ENCODE measurements around the gene SREK1IP1. TPM values are rescaled to one million over a fixed set of nuclear protein-coding genes. Genes with fewer than 3 reads are reported as not detected.

Gene SREK1IP1
- total RNA-seq, 4 donors from 2014 or later = 8.4 to 17.7 (median 11.4) TPM

GRCh38 chr5:64784451-64785025, 16.0 kb upstream of the SREK1IP1 start:
- no peak overlapping the region for H3K27ac ChIP-seq
- H3K27me3 ChIP-seq = no peaks in the 10 kb centered on the region
- H3K36me3 ChIP-seq = peaks cover 0 to 31% (median 0%) of the 10 kb centered on the region in 3 donors
- DNase-seq = peak; percentile 13
- WGBS, 2 donors = 3 to 4% methylated on average over 3 of the region's 3 CpGs
- no peaks in the 10 kb centered on the region for H3K9me3 ChIP-seq
- intact Hi-C loops (cut with DNase I) = loop anchor here (5.0 kb wide), 1 partner anchor 147 kb away; no protein-coding TSS in a partner anchor
- TF ChIP-seq POLR2A (IDR thresholded peaks at IDR 0.05) (no peak), CTCF (IDR thresholded peaks at IDR 0.05) (peak; percentile 42 to 84 (median 79))
- no peak overlapping the region for H3K4me3 ChIP-seq
- no peaks in the 10 kb centered on the region for H3K4me1 ChIP-seq

GRCh38 chr5:64775291-64775690, 6.8 kb upstream of the SREK1IP1 start:
- TF ChIP-seq POLR2A (IDR thresholded peaks at IDR 0.05) (no peak), CTCF (IDR thresholded peaks at IDR 0.05) (no peak)
- H3K27ac ChIP-seq = no peak overlapping the region
- no peaks in the 10 kb centered on the region for H3K9me3 ChIP-seq
- H3K4me3 ChIP-seq = no peak overlapping the region
- peaks cover 0 to 14% (median 2%) of the 10 kb centered on the region in 3 donors for H3K4me1 ChIP-seq
- no peaks in the 10 kb centered on the region for H3K27me3 ChIP-seq
- DNase-seq = no peak
- H3K36me3 ChIP-seq = peaks cover 0 to 20% (median 0%) of the 10 kb centered on the region in 3 donors
- 65 to 77% methylated on average over 1 of the region's 1 CpG for WGBS, 2 donors
- intact Hi-C loops (cut with DNase I) = no loop called here

GRCh38 chr5:64773533-64773932, 5.0 kb upstream of the SREK1IP1 start:
- Histone ChIP-seq H3K27ac (no peak overlapping the region), H3K36me3 (peaks cover 0 to 18% (median 0%) of the 10 kb centered on the region in 3 donors), H3K9me3 (no peaks in the 10 kb centered on the region), H3K4me1 (peaks cover 0 to 27% (median 10%) of the 10 kb centered on the region in 3 donors), H3K4me3 (no peak overlapping the region), H3K27me3 (no peaks in the 10 kb centered on the region)
- 91 to 94% methylated on average over 1 of the region's 1 CpG for WGBS, 2 donors
- no peak for DNase-seq
- TF ChIP-seq CTCF (IDR thresholded peaks at IDR 0.05) (no peak), POLR2A (IDR thresholded peaks at IDR 0.05) (no peak)
- intact Hi-C loops (cut with DNase I) = no loop called here

- WGBS, 2 donors = 71 to 72% methylated on average over 4 of the region's 4 CpGs
- Histone ChIP-seq H3K27me3 (no peaks in the 10 kb centered on the region), H3K27ac (no peak overlapping the region), H3K36me3 (peaks cover 0 to 14% (median 0%) of the 10 kb centered on the region in 3 donors), H3K4me3 (no peak overlapping the region), H3K9me3 (no peaks in the 10 kb centered on the region), H3K4me1 (peaks cover 9 to 38% (median 19%) of the 10 kb centered on the region in 3 donors)
- TF ChIP-seq POLR2A (IDR thresholded peaks at IDR 0.05) (no peak), CTCF (IDR thresholded peaks at IDR 0.05) (no peak)
- intact Hi-C loops (cut with DNase I) = no loop called here
- no peak for DNase-seq
These were observed 3.2 kb upstream of the SREK1IP1 start for GRCh38 chr5:64771736-64772135.

GRCh38 chr5:64769855-64770254, 1.4 kb upstream of the SREK1IP1 start:
- Histone ChIP-seq H3K4me1 (peaks cover 13 to 56% (median 32%) of the 10 kb centered on the region in 3 donors), H3K9me3 (no peaks in the 10 kb centered on the region), H3K4me3 (peak overlapping the region; percentile 84 to 95 (median 89)), H3K36me3 (peaks cover 0 to 9% (median 0%) of the 10 kb centered on the region in 3 donors), H3K27me3 (no peaks in the 10 kb centered on the region), H3K27ac (no peak overlapping the region)
- DNase-seq = no peak
- TF ChIP-seq CTCF (IDR thresholded peaks at IDR 0.05) (no peak), POLR2A (IDR thresholded peaks at IDR 0.05) (no peak)
- intact Hi-C loops (cut with DNase I) = no loop called here

Measured in esophagus squamous epithelium (tissue), 5 donors.